Keratinocyte (primary cell): ENCODE results near the gene TTYH1.

Source experiments
- EZH2 ChIP-seq: IDR thresholded peaks from one replicate; pipeline ENCODE4 v1.6.1; 2012; ENCODE audit warnings: inconsistent platforms, mild to moderate bottlenecking, low read length, moderate library complexity
- TF ChIP-seq, protein P1 (sequence below), 3 experiments: IDR thresholded peaks in 1 of 3; conservative IDR thresholded peaks in 1 of 3; optimal IDR thresholded peaks in 1 of 3; 2 replicates in 2 of 3; 3 replicates in 1 of 3; pipeline versions ENCODE3 to v1.5.1; 2011; ENCODE audit warnings: low read length in 3 of 3, mild to moderate bottlenecking in 3 of 3, moderate library complexity in 2 of 3, control low read depth in 1 of 3, inconsistent platforms in 1 of 3; ENCODE audit not compliant: insufficient read depth in 2 of 3; ENCODE audit errors: extremely low read depth in 1 of 3

DNA sequence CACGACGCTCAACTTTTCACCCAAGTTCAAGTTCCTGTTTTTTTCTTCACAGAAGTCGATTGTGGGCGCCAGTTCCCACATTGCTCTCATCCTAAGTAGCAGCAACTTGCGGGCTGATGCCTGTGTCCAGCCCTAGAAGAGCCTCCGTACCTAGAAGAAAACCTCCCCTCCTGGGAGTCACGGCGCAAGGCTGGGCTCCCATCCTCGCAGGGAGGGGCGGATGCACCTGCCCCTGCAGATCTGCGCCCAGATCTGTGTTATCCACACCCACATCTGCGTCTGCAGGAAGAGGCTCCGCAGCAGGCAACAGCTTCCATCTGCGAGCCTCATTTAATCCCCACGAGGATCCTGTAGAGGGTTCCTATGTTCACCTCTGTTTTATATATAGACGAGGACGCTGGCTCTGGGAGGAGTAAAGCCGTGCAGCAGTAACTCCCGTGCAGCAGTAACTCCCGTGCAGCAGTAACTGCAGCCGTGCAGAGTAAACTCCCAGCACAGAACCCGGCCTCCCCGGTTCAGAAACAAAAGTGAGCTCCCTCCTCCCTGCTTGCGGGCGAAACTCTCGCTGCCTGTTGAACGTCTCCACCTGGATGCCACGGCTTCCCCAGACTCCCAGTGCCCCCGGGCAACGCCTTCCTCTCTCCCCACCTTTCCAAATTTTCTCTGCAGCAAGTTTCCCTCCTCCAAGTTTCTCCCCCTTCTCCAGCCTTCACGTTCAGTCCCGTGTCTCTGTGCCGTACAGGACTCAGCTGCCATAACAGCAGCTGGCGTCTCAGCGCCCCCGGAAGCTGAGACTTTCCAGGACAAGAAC, 27.1 kb upstream of the TTYH1 start:
- TF ChIP-seq, protein P1, sequence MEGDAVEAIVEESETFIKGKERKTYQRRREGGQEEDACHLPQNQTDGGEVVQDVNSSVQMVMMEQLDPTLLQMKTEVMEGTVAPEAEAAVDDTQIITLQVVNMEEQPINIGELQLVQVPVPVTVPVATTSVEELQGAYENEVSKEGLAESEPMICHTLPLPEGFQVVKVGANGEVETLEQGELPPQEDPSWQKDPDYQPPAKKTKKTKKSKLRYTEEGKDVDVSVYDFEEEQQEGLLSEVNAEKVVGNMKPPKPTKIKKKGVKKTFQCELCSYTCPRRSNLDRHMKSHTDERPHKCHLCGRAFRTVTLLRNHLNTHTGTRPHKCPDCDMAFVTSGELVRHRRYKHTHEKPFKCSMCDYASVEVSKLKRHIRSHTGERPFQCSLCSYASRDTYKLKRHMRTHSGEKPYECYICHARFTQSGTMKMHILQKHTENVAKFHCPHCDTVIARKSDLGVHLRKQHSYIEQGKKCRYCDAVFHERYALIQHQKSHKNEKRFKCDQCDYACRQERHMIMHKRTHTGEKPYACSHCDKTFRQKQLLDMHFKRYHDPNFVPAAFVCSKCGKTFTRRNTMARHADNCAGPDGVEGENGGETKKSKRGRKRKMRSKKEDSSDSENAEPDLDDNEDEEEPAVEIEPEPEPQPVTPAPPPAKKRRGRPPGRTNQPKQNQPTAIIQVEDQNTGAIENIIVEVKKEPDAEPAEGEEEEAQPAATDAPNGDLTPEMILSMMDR (optimal IDR thresholded peaks at IDR 0.05 in 1 of 3, IDR thresholded peaks at IDR 0.05 in 1 of 3, conservative IDR thresholded peaks at IDR 0.05 in 1 of 3; ENCODE audit: extremely low read depth in 1 of 3, insufficient read depth in 2 of 3, low read length in 3 of 3): no peak
- TF ChIP-seq EZH2: no peak
